H1 (cell line): Measurements from ENCODE around the gene LAMA3. TPM values are rescaled to one million over a fixed set of nuclear protein-coding genes. Genes with fewer than 3 reads are reported as not detected.

Experiments used
- SRF ChIP-seq: IDR thresholded peaks from 2 replicates; pipeline ENCODE4 v1.6.1; 2011; ENCODE audit warnings: mild to moderate bottlenecking, low read depth, low read length, moderate library complexity
- SUZ12 ChIP-seq: fragments of 200-600 bp; sonication (generic); IDR thresholded peaks from 2 replicates; pipeline ENCODE4 v1.6.1; 2012; ENCODE audit warnings: mild to moderate bottlenecking, inconsistent platforms, low read length, moderate library complexity, mixed read lengths
- polyA plus RNA-seq, 7 experiments: library from polyadenylated mRNA; depleted of rRNA in 3 of 7; stranded (reverse) in 5 of 7; unstranded in 2 of 7; fragments of >200 nt in 5 of 7; fragments of 200-250 nt in 2 of 7; gene quantifications; 1 replicate in 5 of 7; 2 replicates in 1 of 7; 4 replicates in 1 of 7; pipeline versions ENCODE4 v1.2.1 to v1.2.3, GENCODE V29; 2011 to 2013; ENCODE audit warnings: missing spikeins in 2 of 7, mixed read lengths in 2 of 7
- total RNA-seq: library from RNA; stranded (reverse); fragmentation: NEBNext Ultra II Directional; extraction: Animal tissue kit (Norgen Biotek cat#: 25700); gene quantifications from 2 replicates; pipeline ENCODE4 v1.2.1, GENCODE V29; 2021

LAMA3 gene
- total and polyA plus RNA-seq, 2 of the 8 experiments (the other 6 are each of a cell fraction or from before 2014, with no cell fraction given) = 0.76 to 5.0 TPM

DNA sequence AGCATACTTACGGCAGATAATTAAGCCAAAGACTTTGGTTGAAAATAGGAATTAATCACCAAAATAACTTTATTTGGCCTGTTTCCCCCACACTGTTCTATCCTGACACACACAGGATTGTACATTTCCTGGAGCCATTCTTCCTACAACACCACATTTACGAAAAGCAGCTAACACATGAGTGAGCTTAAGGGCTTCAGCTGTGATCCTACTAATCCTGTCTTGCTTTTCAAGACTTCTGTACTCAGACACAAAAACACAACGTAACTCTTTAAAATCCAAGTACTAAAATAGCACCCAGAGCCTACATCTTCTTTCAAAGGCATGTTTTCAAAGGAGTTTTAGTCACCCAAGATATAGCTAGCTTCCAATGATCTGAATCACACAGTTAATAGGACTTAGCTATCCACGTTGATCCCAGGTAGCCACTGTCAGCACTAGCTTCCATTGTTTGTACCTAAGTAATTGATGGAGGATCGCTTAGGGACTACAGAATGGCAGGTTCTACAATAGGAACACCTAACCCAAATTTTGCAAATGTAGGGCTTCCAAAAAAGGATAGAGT lies 282.5 kb downstream of the LAMA3 start (continued):
- TF ChIP-seq SRF (no peak), SUZ12 (no peak)
